Measurements from ENCODE around the gene ATP5F1D.
A peak's percentile ranks its signal among the peaks of the same experiment; 100 is the strongest.
"Not testable (repeated sequence)": the region's sequence is repeated elsewhere in the genome, so short reads cannot be mapped to it uniquely, and the experiment has no call there.

Gene ATP5F1D

DNA sequence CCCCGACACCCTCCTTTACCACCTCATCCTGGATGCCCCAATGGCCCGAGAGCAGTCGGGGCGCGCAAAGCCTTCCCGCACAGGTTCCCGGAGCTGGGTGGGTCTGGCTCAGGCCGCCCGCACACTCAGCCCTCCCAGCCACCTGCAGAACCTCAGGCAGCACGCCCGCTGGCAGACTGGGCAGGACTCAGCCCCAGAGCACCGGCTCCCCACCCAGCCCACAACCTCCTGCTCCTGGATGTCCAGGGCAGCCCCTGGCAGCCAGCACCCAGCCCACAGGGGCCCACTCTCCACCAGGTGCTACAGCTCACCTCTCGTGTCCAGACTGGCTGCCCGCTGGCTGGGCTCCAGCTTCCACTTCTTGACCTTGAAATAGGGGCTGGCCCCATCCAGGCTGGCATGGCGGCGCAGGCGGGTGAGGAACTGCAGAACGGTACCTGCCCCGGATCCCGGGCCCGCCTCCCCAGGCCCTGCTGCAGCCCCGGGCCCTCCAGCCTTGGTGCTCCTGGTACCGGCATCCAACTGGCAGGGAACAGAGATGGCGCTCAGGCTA is 8.4 kb upstream of the ATP5F1D start:
- no peak for DNase-seq

- DNase-seq = no peak
Observed at GRCh38 chr19:1234051-1234954, 7.2 kb upstream of the ATP5F1D start.

DNA sequence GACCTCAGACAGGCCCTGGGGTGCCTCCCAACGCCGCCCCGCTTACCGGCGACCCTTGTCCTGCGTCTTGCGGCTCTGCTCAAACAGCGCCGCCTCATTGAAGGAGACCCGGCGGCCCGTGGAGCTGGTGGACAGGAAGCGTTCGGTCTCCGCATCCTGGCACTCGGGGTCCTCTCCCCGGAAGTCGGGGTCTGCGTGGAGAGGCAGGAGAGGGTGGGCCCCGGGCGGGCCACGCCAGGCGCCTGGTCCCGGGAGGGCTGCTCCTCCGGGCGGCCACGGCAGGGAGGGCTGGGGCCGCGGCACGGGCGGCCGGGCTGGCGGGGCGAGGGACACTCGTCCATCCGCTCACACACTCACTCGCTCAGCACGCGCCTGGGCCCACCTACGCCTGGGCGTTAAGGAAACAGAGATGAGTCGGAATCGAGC is 6.6 kb upstream of the ATP5F1D start:
- no peak for DNase-seq

DNA sequence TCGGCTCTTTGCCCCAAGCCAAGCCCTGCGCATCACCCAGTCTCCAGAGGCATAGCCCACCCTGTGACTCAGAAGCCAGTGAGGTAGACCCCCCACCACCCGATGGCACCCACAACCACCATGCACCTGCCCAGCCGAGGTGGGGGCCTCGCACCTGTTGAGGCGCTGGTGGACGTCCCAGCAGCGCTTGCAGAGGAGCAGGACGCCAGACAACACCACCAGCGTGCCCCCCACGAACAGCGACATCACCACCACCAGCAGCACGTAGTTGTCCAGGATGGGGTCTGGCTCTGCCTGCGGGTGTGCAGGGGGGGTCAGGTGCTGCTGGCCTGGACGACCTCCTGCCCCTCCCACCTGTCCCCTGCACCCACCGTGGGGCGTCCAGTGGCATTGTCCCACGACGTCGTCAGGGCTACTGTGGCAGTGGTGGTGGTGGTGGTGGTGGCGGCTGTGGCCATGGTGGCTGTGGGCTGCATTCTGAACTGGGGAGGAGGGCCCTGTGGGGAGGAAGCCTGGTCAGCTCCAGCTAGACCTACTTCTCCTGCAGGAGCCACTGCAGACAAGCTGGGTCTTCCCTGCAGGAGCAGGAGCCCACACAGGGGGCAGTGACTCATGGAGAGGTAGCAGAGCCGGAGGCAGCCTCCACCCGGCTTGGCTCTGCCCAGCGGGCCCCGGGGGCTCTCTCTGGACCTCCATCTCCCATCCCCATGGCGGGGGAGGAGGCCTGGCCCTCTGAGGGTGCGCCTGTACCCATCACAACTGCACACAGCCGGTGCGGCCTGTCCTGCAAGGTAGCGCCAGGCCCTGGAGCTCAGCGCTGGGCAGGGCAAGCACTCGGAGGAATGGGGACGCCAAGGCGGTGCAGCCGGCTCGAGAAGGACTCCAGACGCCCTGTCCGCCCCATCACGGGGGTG is 5.7 kb upstream of the ATP5F1D start:
- no peak for DNase-seq

- no peak for DNase-seq
Observed at GRCh38 chr19:1236576-1236975, 5.0 kb upstream of the ATP5F1D start.

DNA sequence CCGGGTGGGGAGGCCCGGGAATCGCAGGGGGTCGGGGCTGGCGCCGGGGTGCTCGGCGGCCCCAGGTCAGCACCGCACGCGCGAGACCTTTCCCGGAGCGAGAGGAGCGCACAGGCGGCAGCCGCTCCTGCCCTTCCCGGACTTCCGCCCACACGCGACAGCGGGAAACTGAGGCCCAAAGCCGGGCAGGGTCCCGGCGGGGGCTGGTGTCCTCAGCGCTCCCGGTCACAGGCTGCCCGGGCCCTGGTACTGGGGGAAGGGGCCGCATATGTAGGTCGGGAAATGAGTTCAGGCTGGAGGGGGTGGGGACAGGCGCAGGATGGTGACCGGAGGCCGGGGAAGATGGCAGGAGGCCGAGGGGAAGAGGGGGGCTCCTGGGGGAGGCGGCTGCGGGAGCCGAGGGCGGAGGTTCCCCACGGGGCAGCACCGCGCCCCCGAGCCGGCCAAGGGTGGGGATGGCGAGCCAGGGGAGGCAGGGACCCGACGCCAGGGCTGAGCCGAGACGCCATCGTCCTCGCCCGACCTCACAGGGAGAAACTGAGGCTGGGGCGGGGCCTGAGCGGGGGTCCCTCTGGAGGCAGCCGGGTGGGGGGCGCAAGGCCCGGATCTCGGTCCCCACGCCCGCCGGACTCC is 4.4 kb upstream of the ATP5F1D start:
- no peak for DNase-seq

DNA sequence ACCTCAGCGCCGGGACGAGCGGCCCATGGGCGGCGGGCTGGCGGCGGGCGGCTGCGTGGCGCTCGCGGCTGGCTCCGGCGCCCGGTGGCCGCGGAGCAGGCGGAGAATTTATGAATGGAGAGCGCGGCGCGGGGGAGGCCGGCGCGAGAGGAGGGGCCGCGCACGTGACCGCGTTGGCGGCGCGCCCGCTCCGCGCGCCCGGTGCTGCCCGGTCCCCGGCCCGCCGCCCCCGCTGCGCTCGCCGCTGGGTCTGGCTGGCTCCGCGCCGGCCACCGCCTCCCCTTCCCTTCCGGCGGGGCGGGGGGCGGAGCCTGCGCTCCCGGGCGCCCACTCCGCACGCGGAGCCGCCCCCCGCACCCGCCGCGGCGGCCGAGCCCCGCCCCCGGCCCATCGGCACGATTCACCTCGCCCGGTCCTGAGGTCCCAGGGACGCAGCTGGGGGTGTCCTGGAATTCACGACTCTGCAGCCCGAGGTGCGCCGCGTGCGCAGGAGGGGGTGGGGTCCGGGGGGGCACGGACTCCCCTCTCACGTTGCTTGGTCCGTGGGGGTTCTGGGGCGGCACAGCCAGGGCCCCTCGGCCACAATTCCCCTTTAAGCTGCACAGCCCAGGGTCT is 3.7 kb upstream of the ATP5F1D start, which contains the start of gene CBARP:
Gene CBARP (minus strand): TSS at position 252 of the 615 bp plus-strand sequence. CDS start 1,905 bp downstream, outside the sequence.
- no peak for DNase-seq

DNA sequence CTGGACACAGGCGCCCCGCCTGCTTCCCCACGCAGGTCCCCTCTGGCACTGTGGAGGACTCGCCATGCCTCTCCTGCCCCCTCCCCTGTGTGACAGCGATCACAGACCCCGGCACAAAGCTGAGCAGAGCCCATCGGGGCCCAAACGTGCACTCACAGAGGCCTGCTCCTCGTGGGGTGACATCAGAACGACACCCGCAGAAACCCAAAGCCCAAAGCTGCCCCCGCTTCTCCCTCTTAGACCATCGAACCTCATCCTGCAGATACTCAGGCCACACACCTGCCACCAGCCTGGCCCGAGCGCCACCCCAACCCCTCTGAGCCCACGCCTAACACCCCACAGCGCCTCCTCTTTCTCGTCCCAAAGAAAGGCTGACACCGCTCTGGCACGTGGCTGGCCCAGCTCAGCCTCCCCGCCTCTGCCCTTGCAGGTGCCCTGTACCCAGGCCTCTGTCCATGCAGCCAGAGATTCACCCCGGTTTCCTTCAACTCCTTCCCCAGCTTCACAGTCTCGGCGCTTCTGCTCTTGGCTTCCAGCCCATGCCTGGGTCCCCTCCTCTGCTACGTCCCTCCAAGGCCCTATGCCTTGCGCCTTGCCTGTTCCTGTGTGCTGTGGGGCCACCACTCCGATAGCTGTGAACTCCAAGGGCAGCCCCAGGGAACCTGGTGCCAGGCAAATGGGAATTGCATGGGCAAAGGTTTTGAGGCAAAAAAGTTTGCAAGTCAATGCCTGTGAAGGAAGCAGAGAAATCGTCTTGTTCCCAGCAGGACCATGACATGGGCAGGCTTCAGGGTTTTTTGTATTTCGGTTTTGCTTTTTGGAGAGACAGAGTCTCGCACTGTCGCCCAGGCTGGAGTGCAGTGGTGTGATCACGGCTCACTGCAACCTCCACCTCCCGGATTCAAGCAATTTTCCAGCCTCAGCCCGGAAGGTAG is 2.9 kb upstream of the ATP5F1D start:
- DNase-seq = no peak

- no peak for DNase-seq
Observed at GRCh38 chr19:1239420-1239795, 2.1 kb upstream of the ATP5F1D start.

DNA sequence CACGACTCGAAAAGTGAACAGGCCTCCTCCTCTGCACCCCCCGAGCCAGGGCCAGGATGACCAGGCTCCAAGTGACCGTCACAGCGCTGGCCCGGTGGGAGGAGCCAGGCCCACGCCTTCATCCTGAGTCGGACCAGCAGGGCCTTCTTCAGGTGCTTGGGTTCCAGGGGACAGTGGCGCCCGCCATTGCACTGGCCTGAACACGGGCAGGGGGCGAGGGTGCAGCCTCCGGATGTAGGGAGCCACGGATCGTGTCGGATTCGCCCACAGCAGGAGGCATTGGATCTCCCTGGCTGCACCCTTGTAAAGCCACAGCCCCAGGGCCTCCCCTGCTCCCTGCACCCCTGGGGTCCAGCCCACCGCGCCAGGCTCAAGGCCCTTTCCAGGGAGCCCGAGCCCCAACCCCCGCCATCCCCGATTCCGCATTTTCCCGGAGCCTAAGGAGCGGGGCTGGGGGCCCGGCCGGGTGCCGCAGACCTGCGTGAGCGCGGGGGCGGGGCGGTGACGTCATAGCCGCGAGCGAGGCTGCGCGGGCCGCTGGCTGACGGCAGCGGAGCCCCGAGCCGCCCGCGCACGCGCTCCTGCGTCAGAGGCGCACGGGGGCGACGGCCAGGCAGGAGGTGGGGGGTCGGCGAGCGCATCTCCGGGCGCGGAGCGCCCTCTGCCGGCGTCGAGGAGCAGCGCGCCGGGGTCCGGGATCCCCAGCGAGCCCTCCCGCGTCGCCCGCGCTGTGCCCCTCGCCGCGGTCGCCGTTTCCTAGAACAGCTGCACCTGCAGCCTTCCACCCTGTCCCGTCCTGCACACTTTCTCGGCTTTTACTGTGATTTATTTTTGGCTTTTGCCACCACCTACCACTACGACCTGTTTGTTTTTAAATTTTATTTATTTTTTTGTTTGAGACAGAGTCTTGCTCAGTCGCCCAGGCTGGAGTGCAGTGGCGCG is 1.5 kb upstream of the ATP5F1D start:
- DNase-seq = peak; percentile 92

DNA sequence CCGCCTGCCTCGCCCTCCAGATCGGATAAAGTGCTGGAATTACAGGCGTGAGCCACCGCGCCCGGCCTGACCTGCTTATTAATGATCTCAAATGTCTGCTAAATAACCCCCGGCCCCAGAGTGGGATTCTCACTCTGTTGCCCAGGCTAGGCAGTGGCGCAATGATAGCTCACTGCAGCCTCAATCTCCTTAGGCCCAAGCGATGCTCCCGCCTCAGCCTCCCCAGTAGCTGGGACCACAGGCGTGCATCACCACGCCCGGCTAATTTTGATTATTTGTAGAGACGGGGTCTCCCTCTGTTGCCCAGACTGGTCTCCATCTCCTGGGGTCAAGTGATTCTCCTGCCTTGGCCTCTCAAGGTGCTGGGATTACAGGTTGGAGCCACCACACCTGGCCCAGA is 626 bp upstream of the ATP5F1D start:
- DNase-seq = no peak

GRCh38 chr19:1243768-1244692 is 2.5 kb downstream of the ATP5F1D start:
- DNase-seq = peak; percentile 85

DNA sequence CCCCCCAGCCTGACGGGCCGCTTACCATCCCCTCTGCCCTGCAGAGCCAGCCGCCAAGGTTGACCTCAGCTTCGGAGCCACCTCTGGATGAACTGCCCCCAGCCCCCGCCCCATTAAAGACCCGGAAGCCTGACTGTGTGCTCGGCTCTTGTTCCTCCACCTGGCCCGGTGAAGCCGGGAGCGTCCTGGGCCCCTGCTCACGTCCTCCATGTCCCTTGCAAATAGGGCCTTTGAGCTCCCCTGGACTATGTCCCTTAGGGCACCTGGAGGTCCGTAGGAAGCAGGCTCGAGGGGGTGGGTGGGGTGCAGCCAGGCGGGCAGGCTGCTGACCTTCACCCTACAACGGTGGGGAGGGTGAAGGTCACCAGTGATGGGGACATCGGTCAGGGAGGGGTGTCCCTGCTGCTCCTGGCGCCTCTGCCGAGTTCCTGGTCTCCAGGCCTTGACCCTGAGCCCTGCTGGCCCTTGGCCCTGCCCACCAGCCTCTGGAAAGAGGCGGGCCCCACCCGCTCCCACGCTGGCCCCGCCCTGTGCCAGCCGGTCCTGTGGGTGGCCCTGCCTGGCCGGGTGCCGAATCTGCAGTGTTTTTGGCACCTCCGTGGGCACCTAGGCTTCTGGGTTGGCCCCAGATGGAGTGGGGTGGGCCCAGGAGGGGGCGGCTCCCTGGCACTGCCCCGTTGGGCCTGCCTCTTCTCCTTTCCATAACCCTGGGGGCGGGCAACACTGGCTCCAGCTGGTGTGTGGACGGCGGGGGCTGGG is 3.3 kb downstream of the ATP5F1D start:
- no peak for DNase-seq

- DNase-seq = no peak
Observed at GRCh38 chr19:1245494-1246264, 4.1 kb downstream of the ATP5F1D start.

- not testable (repeated sequence) for DNase-seq
Observed at GRCh38 chr19:1246265-1247087, 4.9 kb downstream of the ATP5F1D start.

DNA sequence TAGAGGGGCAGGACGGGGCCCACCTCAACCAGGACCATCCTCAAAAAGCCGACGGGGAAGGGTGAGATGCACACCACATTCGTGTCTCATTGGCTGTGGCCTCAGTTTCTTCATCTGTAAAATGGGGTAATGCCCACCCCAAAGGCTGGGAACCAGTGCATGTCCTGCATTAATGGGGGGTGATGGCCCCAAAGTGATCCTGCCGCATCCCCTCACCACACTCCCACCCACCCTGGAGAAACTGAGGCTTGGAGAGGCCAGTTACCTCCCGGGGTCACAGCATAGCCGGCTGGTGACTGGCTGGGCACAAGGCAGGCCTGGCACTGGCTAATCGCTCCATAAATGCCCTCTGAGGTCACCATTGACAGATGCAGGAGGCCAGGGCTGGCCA is 6.2 kb downstream of the ATP5F1D start:
- no peak for DNase-seq
